Stomach (tissue), 9 donors: ENCODE data around the gene TRIM27. TPM values are rescaled to one million over a fixed set of nuclear protein-coding genes. Genes with fewer than 3 reads are reported as not detected.

Source experiments
- DNase-seq, 2 donors: peaks; one replicate each; pipeline versions ENCODE4 v3.0.0 to v3.0.0-alpha.2; 2013 to 2019
- H3K27ac ChIP-seq, 5 donors: fragments of 200-600 bp in 4 of 5; sonication (generic) in 4 of 5; one replicate each; pipeline ENCODE4 v1.5.1; 2013 to 2019; ENCODE audit warnings: mild to moderate bottlenecking in 1 of 5, moderate library complexity in 1 of 5
- H3K27me3 ChIP-seq, 3 donors: fragments of 200-600 bp; sonication (generic); one replicate each; pipeline ENCODE4 v1.5.1; 2017 to 2019; ENCODE audit warnings: mixed run types in 1 of 3
- H3K36me3 ChIP-seq, 4 donors: fragments of 200-600 bp; sonication (generic); 1 replicate in 3 of 4; 2 replicates in 1 of 4; pipeline ENCODE4 v1.5.1; 2016 to 2019
- H3K4me1 ChIP-seq, 4 donors: fragments of 200-600 bp; sonication (generic); one replicate each; pipeline ENCODE4 v1.5.1; 2016 to 2019
- H3K4me3 ChIP-seq, 4 donors: fragments of 200-600 bp; sonication (generic) in 3 of 4; one replicate each; pipeline ENCODE4 v1.5.1; 2016 to 2019; ENCODE audit warnings: mild to moderate bottlenecking in 1 of 4
- H3K9me3 ChIP-seq, 4 donors: fragments of 200-600 bp; sonication (generic); one replicate each; pipeline ENCODE4 v1.5.1; 2016 to 2019
- CTCF ChIP-seq, 7 experiments: fragments of 450-650 bp in 4 of 7; fragments of 200-600 bp in 3 of 7; sonication (generic) in 3 of 7; IDR thresholded peaks; one replicate each; pipeline ENCODE4 v1.5.1; 2016 to 2019; ENCODE audit warnings: antibody characterized with exemption in 7 of 7, control low read depth in 2 of 7, mild to moderate bottlenecking in 1 of 7
- EP300 ChIP-seq: sonication (generic); formaldehyde crosslinking; IDR thresholded peaks from one replicate; pipeline ENCODE4 v1.6.1; 2017; ENCODE audit warnings: antibody characterized with exemption
- POLR2A ChIP-seq, 4 donors: fragments of 450-650 bp; IDR thresholded peaks; one replicate each; pipeline ENCODE4 v1.6.1; 2016; ENCODE audit warnings: antibody characterized with exemption in 4 of 4, control low read depth in 2 of 4, mild to moderate bottlenecking in 1 of 4, moderate library complexity in 1 of 4
- POLR2AphosphoS5 ChIP-seq, 3 donors: sonication (generic); formaldehyde crosslinking; IDR thresholded peaks; one replicate each; pipeline ENCODE4 v1.6.1; 2016; ENCODE audit warnings: antibody characterized with exemption in 3 of 3
- WGBS, 5 donors: extraction: QIAGEN DNeasy Blood & Tissue Kit in 3 of 5; methylation state at CpG; one replicate each; pipeline versions ENCODE4 v1.1.5 to v1.1.7; 2013 to 2018; 5-methylcytosine and 5-hydroxymethylcytosine counted together
- intact Hi-C: fragments of 100-400 bp; cut with DNase I; formaldehyde crosslinking; loops from one replicate; pipeline ENCODE4 v1.15.1; 2023; ENCODE audit warnings: low total_unique reads
- polyA plus RNA-seq, 3 donors: library from polyadenylated mRNA; stranded (reverse); fragments of 200-250 nt; gene quantifications; one replicate each; pipeline ENCODE4 v1.2.3, GENCODE V29; 2013
- total RNA-seq, 5 donors: library from RNA; depleted of rRNA; stranded (reverse); fragments of >200 nt; gene quantifications; one replicate each; pipeline versions ENCODE4 v1.1.0 to v1.2.3, GENCODE V29; 2014 to 2016
- donor health status: healthy with polysubstance abuse.
- donor health status: Bipolar disorder and iron deficiency.
- donor health status: healthy.

TRIM27 gene
- total and polyA plus RNA-seq, 8 donors = 24.2 to 102 (median 59.5) TPM

- no peak for TF ChIP-seq CTCF (IDR thresholded peaks at IDR 0.05)
- no peak for TF ChIP-seq POLR2A (IDR thresholded peaks at IDR 0.05)
- no peak for TF ChIP-seq POLR2AphosphoS5 (IDR thresholded peaks at IDR 0.05)
- TF ChIP-seq EP300 = no peak
- Histone ChIP-seq H3K27me3 (no peaks in the 10 kb centered on the region), H3K4me3 (no peak overlapping the region), H3K27ac (no peak overlapping the region), H3K9me3 (no peaks in the 10 kb centered on the region), H3K4me1 (peaks cover 0 to 15% (median 9%) of the 10 kb centered on the region in 4 donors), H3K36me3 (peaks cover 27 to 56% (median 54%) of the 10 kb centered on the region in 4 donors)
- DNase-seq = no peak
- WGBS, 5 donors = 80 to 90% (median 83%) methylated on average over 5 of the region's 5 CpGs
- intact Hi-C loops = no loop called here
Observed at GRCh38 chr6:28900577-28901256, 23.1 kb downstream of the TRIM27 start.

- H3K9me3 ChIP-seq = no peaks in the 10 kb centered on the region
- no peak for TF ChIP-seq POLR2A (IDR thresholded peaks at IDR 0.05)
- TF ChIP-seq CTCF (IDR thresholded peaks at IDR 0.05) = no peak
- TF ChIP-seq EP300 = no peak
- no peak for TF ChIP-seq POLR2AphosphoS5 (IDR thresholded peaks at IDR 0.05)
- WGBS, 5 donors = 64 to 83% (median 72%) methylated on average over 2 of the region's 2 CpGs
- no peak overlapping the region for H3K4me3 ChIP-seq
- H3K27ac ChIP-seq = peak overlapping the region in 1 of 5 donors; percentile 94
- DNase-seq = no peak
- H3K27me3 ChIP-seq = no peaks in the 10 kb centered on the region
- intact Hi-C loops = no loop called here
- peaks cover 0 to 19% (median 11%) of the 10 kb centered on the region in 4 donors for H3K4me1 ChIP-seq
- H3K36me3 ChIP-seq = peaks cover 13 to 36% (median 33%) of the 10 kb centered on the region in 4 donors
Observed at GRCh38 chr6:28898710-28898965, 25.1 kb downstream of the TRIM27 start.

GRCh38 chr6:28897369-28897745 lies 26.4 kb downstream of the TRIM27 start:
- peak overlapping the region; percentile 53 to 72 (median 60) for H3K4me3 ChIP-seq
- peak overlapping the region in 4 of 5 donors; percentile 94 to 99 (median 98) for H3K27ac ChIP-seq
- intact Hi-C loops = no loop called here
- H3K27me3 ChIP-seq = no peaks in the 10 kb centered on the region
- TF ChIP-seq EP300 (no peak), POLR2AphosphoS5 (IDR thresholded peaks at IDR 0.05) (no peak), POLR2A (IDR thresholded peaks at IDR 0.05) (no peak), CTCF (IDR thresholded peaks at IDR 0.05) (no peak)
- peaks cover 0 to 19% (median 11%) of the 10 kb centered on the region in 4 donors for H3K4me1 ChIP-seq
- DNase-seq = peak in 1 of 2 donors; percentile 28
- H3K36me3 ChIP-seq = peaks cover 3 to 23% (median 20%) of the 10 kb centered on the region in 4 donors
- 6 to 14% (median 10%) methylated on average over 1 of the region's 1 CpG for WGBS, 5 donors
- H3K9me3 ChIP-seq = no peaks in the 10 kb centered on the region

GRCh38 chr6:28896505-28897368 lies 27.0 kb downstream of the TRIM27 start:
- H3K4me3 ChIP-seq = peak overlapping the region; percentile 53 to 72 (median 60)
- no peaks in the 10 kb centered on the region for H3K9me3 ChIP-seq
- intact Hi-C loops = no loop called here
- peaks cover 3 to 17% (median 14%) of the 10 kb centered on the region in 4 donors for H3K36me3 ChIP-seq
- DNase-seq = peak; percentile 51 to 89
- H3K27ac ChIP-seq = peak overlapping the region; percentile 84 to 99 (median 98)
- 0 to 1% (median 0%) methylated on average over 31 to 41 of the region's 41 CpGs for WGBS, 5 donors
- no peaks in the 10 kb centered on the region for H3K27me3 ChIP-seq
- peaks cover 0 to 19% (median 11%) of the 10 kb centered on the region in 4 donors for H3K4me1 ChIP-seq
- TF ChIP-seq CTCF (IDR thresholded peaks at IDR 0.05) (peak in 3 of 7 experiments; percentile 8 to 28 (median 23)), POLR2A (IDR thresholded peaks at IDR 0.05) (peak in 1 of 4 donors; percentile 12), EP300 (no peak), POLR2AphosphoS5 (IDR thresholded peaks at IDR 0.05) (peak in 1 of 3 donors; percentile 22)
